GM19372 (cell line): ENCODE results near the gene CD244.

Experiments used
- ATAC-seq: cut with Tn5 transposase; IDR thresholded peaks from one replicate; pipeline ENCODE4 v1.9.1; 2021; ENCODE audit warnings: mild to moderate bottlenecking, low read depth, moderate library complexity; ENCODE audit not compliant: unreplicated experiment

The CD244 gene

GRCh38 chr1:160814856-160815255 lies 47.8 kb downstream of the CD244 start:
- no peak for ATAC-seq

GRCh38 chr1:160814316-160814715 lies 48.4 kb downstream of the CD244 start:
- no peak for ATAC-seq

- ATAC-seq: no peak
These were observed 49.5 kb downstream of the CD244 start for GRCh38 chr1:160813215-160813614.

- ATAC-seq: no peak
These were observed 51.5 kb downstream of the CD244 start for GRCh38 chr1:160811147-160811546.

- no peak for ATAC-seq
These were observed 52.2 kb downstream of the CD244 start for GRCh38 chr1:160810486-160810885.

GRCh38 chr1:160808289-160808688 lies 54.4 kb downstream of the CD244 start:
- no peak for ATAC-seq

- no peak for ATAC-seq
These were observed 54.9 kb downstream of the CD244 start for GRCh38 chr1:160807738-160808137.

- ATAC-seq: no peak
These were observed 55.4 kb downstream of the CD244 start for GRCh38 chr1:160807247-160807646.

- ATAC-seq: no peak
These were observed 55.9 kb downstream of the CD244 start for GRCh38 chr1:160806784-160807183.

GRCh38 chr1:160806109-160806665 lies 56.5 kb downstream of the CD244 start:
- no peak for ATAC-seq

- ATAC-seq: no peak
These were observed 60.7 kb downstream of the CD244 start for GRCh38 chr1:160801836-160802580.

GRCh38 chr1:160800645-160801408 lies 61.9 kb downstream of the CD244 start:
- ATAC-seq: no peak

GRCh38 chr1:160800142-160800541 lies 62.5 kb downstream of the CD244 start:
- no peak for ATAC-seq

- no peak for ATAC-seq
These were observed 63.0 kb downstream of the CD244 start for GRCh38 chr1:160799641-160800040.

GRCh38 chr1:160798439-160798838 lies 64.2 kb downstream of the CD244 start:
- ATAC-seq: no peak

GRCh38 chr1:160797861-160798273 lies 64.8 kb downstream of the CD244 start:
- ATAC-seq: no peak

- ATAC-seq: no peak
These were observed 65.4 kb downstream of the CD244 start for GRCh38 chr1:160797271-160797709.

- ATAC-seq: peak; percentile 81
These were observed 66.7 kb downstream of the CD244 start, which contains the start of gene LY9 for GRCh38 chr1:160795951-160796383. Gene LY9 (plus strand): TSS chr1:160796174. CDS start chr1:160796188, 14 bp downstream.

GRCh38 chr1:160794376-160794775 lies 68.3 kb downstream of the CD244 start:
- no peak for ATAC-seq

GRCh38 chr1:160789702-160790611 lies 72.7 kb downstream of the CD244 start:
- peak; percentile 91 for ATAC-seq
